ENCODE data around the gene PPIB.

DNA sequence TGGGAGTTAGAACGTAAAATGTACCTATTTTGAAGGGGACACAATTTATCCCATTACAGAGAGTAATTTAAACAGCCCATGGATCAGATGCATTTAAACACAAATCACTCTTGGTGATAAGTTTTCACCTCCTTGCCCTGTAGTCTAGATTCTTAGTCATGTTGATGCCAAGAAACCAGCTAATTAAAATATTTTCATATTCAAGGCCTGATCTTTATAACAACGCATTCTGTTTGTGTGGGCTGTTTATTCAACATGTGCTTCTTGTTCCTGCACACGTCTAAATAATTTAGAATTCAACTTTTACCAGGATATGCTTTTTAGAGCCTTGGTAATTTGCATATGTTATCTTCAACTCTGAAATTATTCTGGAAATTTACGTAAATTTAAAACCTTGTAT lies 41.2 kb downstream of the PPIB start:
- TF ChIP-seq CTCF (IDR thresholded peaks at IDR 0.05) = no peak
- no peak for TF ChIP-seq POLR2A (IDR thresholded peaks at IDR 0.05)

All from right lobe of liver (tissue), 4 donors.